ENCODE measurements around the gene PPIL4.
A peak's percentile ranks its signal among the peaks of the same experiment; 100 is the strongest.
"Not testable (repeated sequence)": the region's sequence is repeated elsewhere in the genome, so short reads cannot be mapped to it uniquely, and the experiment has no call there.

The PPIL4 gene

DNA sequence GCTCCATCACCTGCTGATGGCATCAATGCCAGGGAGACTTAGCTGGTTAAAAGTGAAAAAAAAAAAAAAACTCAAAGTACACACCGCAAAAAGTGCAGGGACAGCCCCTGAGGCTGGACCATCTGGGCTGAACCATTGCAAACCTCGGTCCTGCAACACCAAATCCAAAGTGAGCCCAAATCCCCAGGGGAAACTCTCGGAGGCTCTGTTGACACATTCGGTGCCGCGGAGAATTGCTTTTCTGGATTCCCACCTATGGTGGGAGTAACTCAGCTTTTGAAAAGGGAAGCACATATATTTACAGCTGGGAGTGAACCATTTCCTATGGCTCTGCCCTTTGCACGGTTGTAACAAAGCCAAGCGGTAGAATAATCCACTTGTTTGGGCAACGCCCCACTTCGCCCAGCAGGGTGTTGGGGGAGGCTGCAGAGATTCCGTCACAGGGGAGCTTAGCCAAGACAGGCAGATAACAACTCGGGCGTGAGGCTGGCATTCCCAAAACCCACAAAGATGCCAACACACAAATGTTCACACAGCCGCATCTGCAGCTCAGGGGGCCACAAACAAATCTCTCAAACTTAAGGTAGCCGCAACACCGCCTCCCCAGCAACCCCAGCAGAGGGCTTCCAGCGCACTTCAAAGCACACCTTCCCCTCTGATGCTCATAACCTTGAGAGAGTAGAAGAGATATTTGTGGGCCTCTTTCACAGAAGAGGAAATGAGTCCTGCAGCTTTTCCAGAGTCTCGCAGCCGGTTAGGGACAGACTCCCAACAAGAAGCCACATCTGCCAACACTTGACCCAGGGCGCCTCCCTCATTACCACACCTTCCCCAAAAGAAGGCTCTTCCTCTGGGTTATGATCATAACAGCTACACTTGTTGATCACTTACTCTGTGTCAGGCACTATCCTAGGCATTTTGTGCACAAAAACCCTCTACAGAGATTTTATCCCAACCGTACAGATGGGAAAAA is 72.5 kb downstream of the PPIL4 start:
- no peak for DNase-seq (ENCODE audit: low read depth, low spot score)
- Histone ChIP-seq H3K9me3 (ENCODE audit: low read depth, low read length) (no peaks in the 10 kb centered on the region), H3K36me3 (ENCODE audit: insufficient read depth, low read length) (no peaks in the 10 kb centered on the region), H3K9ac (ENCODE audit: insufficient read length) (no peak overlapping the region), H3K4me3 (peak overlapping the region; percentile 60), H3K27ac (no peak overlapping the region)
- no peak for TF ChIP-seq POLR2AphosphoS5 (IDR thresholded peaks at IDR 0.05; ENCODE audit: borderline replicate concordance, low read depth, low read length)
- TF ChIP-seq EZH2 (IDR thresholded peaks at IDR 0.05) = no peak
- no peak for TF ChIP-seq FOXP2 (optimal IDR thresholded peaks at IDR 0.05; ENCODE audit: control extremely low read depth, extremely low read length, insufficient read depth)

- Histone ChIP-seq H3K4me3 (no peak overlapping the region), H3K9me3 (ENCODE audit: low read depth, low read length) (no peaks in the 10 kb centered on the region), H3K36me3 (ENCODE audit: insufficient read depth, low read length) (no peaks in the 10 kb centered on the region), H3K9ac (ENCODE audit: insufficient read length) (no peak overlapping the region), H3K27ac (no peak overlapping the region)
- DNase-seq (ENCODE audit: low read depth, low spot score) = no peak
- TF ChIP-seq POLR2AphosphoS5 (IDR thresholded peaks at IDR 0.05; ENCODE audit: borderline replicate concordance, low read depth, low read length) (no peak), EZH2 (IDR thresholded peaks at IDR 0.05) (no peak), FOXP2 (optimal IDR thresholded peaks at IDR 0.05; ENCODE audit: control extremely low read depth, extremely low read length, insufficient read depth) (no peak)
Observed at GRCh38 chr6:149472241-149472640, 73.6 kb downstream of the PPIL4 start.

- Histone ChIP-seq H3K9me3 (ENCODE audit: low read depth, low read length) (no peaks in the 10 kb centered on the region), H3K4me3 (no peak overlapping the region), H3K9ac (ENCODE audit: insufficient read length) (no peak overlapping the region), H3K27ac (no peak overlapping the region), H3K36me3 (ENCODE audit: insufficient read depth, low read length) (no peaks in the 10 kb centered on the region)
- TF ChIP-seq EZH2 (IDR thresholded peaks at IDR 0.05) (no peak), FOXP2 (optimal IDR thresholded peaks at IDR 0.05; ENCODE audit: control extremely low read depth, extremely low read length, insufficient read depth) (no peak), POLR2AphosphoS5 (IDR thresholded peaks at IDR 0.05; ENCODE audit: borderline replicate concordance, low read depth, low read length) (no peak)
- DNase-seq (ENCODE audit: low read depth, low spot score) = no peak
Observed at GRCh38 chr6:149471801-149472200, 74.0 kb downstream of the PPIL4 start.

GRCh38 chr6:149470948-149471347 is 74.9 kb downstream of the PPIL4 start:
- DNase-seq (ENCODE audit: low read depth, low spot score) = no peak
- no peak overlapping the region for H3K4me3 ChIP-seq
- no peak overlapping the region for H3K9ac ChIP-seq (ENCODE audit: insufficient read length)
- TF ChIP-seq EZH2 (IDR thresholded peaks at IDR 0.05) (no peak), FOXP2 (optimal IDR thresholded peaks at IDR 0.05; ENCODE audit: control extremely low read depth, extremely low read length, insufficient read depth) (no peak), POLR2AphosphoS5 (IDR thresholded peaks at IDR 0.05; ENCODE audit: borderline replicate concordance, low read depth, low read length) (no peak)
- H3K36me3 ChIP-seq (ENCODE audit: insufficient read depth, low read length) = no peaks in the 10 kb centered on the region
- H3K9me3 ChIP-seq (ENCODE audit: low read depth, low read length) = no peaks in the 10 kb centered on the region
- no peak overlapping the region for H3K27ac ChIP-seq

- no peak overlapping the region for H3K9ac ChIP-seq (ENCODE audit: insufficient read length)
- H3K9me3 ChIP-seq (ENCODE audit: low read depth, low read length) = no peaks in the 10 kb centered on the region
- no peak overlapping the region for H3K4me3 ChIP-seq
- no peak for TF ChIP-seq EZH2 (IDR thresholded peaks at IDR 0.05)
- TF ChIP-seq FOXP2 (optimal IDR thresholded peaks at IDR 0.05; ENCODE audit: control extremely low read depth, extremely low read length, insufficient read depth) = no peak
- no peak for TF ChIP-seq POLR2AphosphoS5 (IDR thresholded peaks at IDR 0.05; ENCODE audit: borderline replicate concordance, low read depth, low read length)
- H3K36me3 ChIP-seq (ENCODE audit: insufficient read depth, low read length) = no peaks in the 10 kb centered on the region
- DNase-seq (ENCODE audit: low read depth, low spot score) = no peak
- no peak overlapping the region for H3K27ac ChIP-seq
Observed at GRCh38 chr6:149468179-149468578, 77.7 kb downstream of the PPIL4 start.

- DNase-seq (ENCODE audit: low read depth, low spot score) = no peak
- TF ChIP-seq POLR2AphosphoS5 (IDR thresholded peaks at IDR 0.05; ENCODE audit: borderline replicate concordance, low read depth, low read length) = no peak
- no peak for TF ChIP-seq FOXP2 (optimal IDR thresholded peaks at IDR 0.05; ENCODE audit: control extremely low read depth, extremely low read length, insufficient read depth)
- TF ChIP-seq EZH2 (IDR thresholded peaks at IDR 0.05) = no peak
- no peaks in the 10 kb centered on the region for H3K9me3 ChIP-seq (ENCODE audit: low read depth, low read length)
- no peak overlapping the region for H3K9ac ChIP-seq (ENCODE audit: insufficient read length)
- no peaks in the 10 kb centered on the region for H3K36me3 ChIP-seq (ENCODE audit: insufficient read depth, low read length)
- no peak overlapping the region for H3K27ac ChIP-seq
- no peak overlapping the region for H3K4me3 ChIP-seq
Observed at GRCh38 chr6:149467265-149467664, 78.6 kb downstream of the PPIL4 start.

DNA sequence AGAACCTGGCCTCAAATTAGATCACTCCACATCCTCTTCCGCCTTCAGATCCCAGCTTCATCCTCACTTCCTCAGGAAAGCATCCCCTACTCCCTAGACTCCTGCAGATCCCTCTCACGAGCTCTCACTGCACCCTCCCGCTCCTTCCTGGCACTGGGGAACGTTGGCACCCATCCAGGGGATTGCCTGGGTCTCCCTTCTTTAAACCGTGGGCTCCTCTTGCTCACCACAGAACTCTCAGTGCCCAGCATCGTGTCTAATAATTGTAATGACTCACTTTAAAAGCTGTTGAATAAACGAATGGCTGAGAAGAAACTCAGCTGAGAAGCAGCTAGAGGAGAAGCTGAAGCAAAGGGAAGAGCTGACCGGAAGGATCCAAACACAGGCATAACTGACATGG is 81.4 kb downstream of the PPIL4 start:
- no peaks in the 10 kb centered on the region for H3K36me3 ChIP-seq (ENCODE audit: insufficient read depth, low read length)
- DNase-seq (ENCODE audit: low read depth, low spot score) = no peak
- no peak overlapping the region for H3K4me3 ChIP-seq
- no peak for TF ChIP-seq POLR2AphosphoS5 (IDR thresholded peaks at IDR 0.05; ENCODE audit: borderline replicate concordance, low read depth, low read length)
- H3K9ac ChIP-seq (ENCODE audit: insufficient read length) = no peak overlapping the region
- H3K9me3 ChIP-seq (ENCODE audit: low read depth, low read length) = no peaks in the 10 kb centered on the region
- no peak overlapping the region for H3K27ac ChIP-seq

- no peaks in the 10 kb centered on the region for H3K9me3 ChIP-seq (ENCODE audit: low read depth, low read length)
- H3K27ac ChIP-seq = no peak overlapping the region
- no peak for TF ChIP-seq FOXP2 (optimal IDR thresholded peaks at IDR 0.05; ENCODE audit: control extremely low read depth, extremely low read length, insufficient read depth)
- TF ChIP-seq EZH2 (IDR thresholded peaks at IDR 0.05) = no peak
- TF ChIP-seq POLR2AphosphoS5 (IDR thresholded peaks at IDR 0.05; ENCODE audit: borderline replicate concordance, low read depth, low read length) = no peak
- no peak overlapping the region for H3K4me3 ChIP-seq
- H3K36me3 ChIP-seq (ENCODE audit: insufficient read depth, low read length) = no peaks in the 10 kb centered on the region
- no peak for DNase-seq (ENCODE audit: low read depth, low spot score)
- H3K9ac ChIP-seq (ENCODE audit: insufficient read length) = no peak overlapping the region
Observed at GRCh38 chr6:149463781-149464180, 82.1 kb downstream of the PPIL4 start.

DNA sequence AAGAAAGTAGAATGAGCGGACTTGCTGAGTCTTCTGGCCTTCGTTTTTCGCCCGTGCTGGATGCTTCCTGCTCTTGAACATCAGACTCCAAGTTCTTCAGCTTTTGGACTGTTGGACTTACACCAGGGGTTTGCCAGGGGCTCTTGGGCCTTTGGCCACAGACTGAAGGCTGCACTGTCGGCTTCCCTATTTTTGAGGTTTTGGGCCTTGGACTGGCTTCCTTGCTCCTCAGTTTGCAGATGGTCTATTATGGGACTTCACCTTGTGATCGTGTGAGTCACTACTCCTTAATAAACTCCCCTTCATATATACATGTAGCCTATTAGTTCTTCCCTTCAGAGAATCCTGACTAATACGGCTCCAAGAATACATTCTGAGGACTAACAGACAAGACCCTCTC is 83.1 kb downstream of the PPIL4 start:
- H3K4me3 ChIP-seq; H3K9ac ChIP-seq (ENCODE audit: insufficient read length); DNase-seq (ENCODE audit: low read depth, low spot score); H3K9me3 ChIP-seq (ENCODE audit: low read depth, low read length); H3K27ac ChIP-seq; H3K36me3 ChIP-seq (ENCODE audit: insufficient read depth, low read length): not testable (repeated sequence)

Data from SK-N-MC (cell line).